GM12878 (cell line): Measurements from ENCODE around the gene LGALS9. TPM values are rescaled to one million over a fixed set of nuclear protein-coding genes. Genes with fewer than 3 reads are reported as not detected.
"Not testable (repeated sequence)": the region's sequence is repeated elsewhere in the genome, so short reads cannot be mapped to it uniquely, and the experiment has no call there.

Source experiments
- ATAC-seq: fragments of 200-7000 bp; cut with Tn5 transposase; 3 replicates; pipeline ENCODE4 v1.9.1; 2020; ENCODE audit warnings: mild to moderate bottlenecking, moderate library complexity
- BruUV-seq: library from RNA; stranded (reverse); fragments of 400-500 nt; replicated peaks from 2 replicates; lab custom pipeline; 2021; lab: Mats Ljungman, UMichigan
- CTCF ChIA-PET: fragments of 300-600 bp; sonication (Branson Sonifier 250); formaldehyde crosslinking; extraction: SDS; loops from one replicate; lab custom pipeline; 2021; ENCODE audit warnings: inconsistent platforms; lab: Yijun Ruan, JAX
- POLR2A ChIA-PET: fragments of 350-600 bp; formaldehyde crosslinking; extraction: SDS; loops from one replicate; lab custom pipeline; 2021; ENCODE audit warnings: inconsistent platforms; lab: Charles Lee
- RAD21 ChIA-PET: fragments of 300-600 bp; sonication (Branson Sonifier 250); formaldehyde crosslinking; loops from one replicate; lab custom pipeline; 2023; ENCODE audit warnings: antibody characterized with exemption; ENCODE audit not compliant: unreplicated experiment; lab: Charles Lee
- SMC1A ChIA-PET: fragments of 300-600 bp; sonication (Branson Sonifier 250); formaldehyde crosslinking; loops from one replicate; lab custom pipeline; 2023; ENCODE audit not compliant: unreplicated experiment, uncharacterized antibody; lab: Charles Lee
- DNase-seq: peaks from one replicate; pipeline ENCODE4 v3.0.0-alpha.2; 2011; ENCODE audit warnings: low read depth, low spot score
- FAIRE-seq: peaks from 3 replicates; lab custom pipeline; 2011; peaks lifted over from hg19 to GRCh38; lab: Jason Lieb, UNC
- H2AFZ ChIP-seq: 2 replicates; pipeline ENCODE4 v1.6.0; 2011; ENCODE audit warnings: low read depth, low read length, control low read depth; ENCODE audit not compliant: control insufficient read depth
- H3K27ac ChIP-seq: 2 replicates; pipeline ENCODE4 v1.5.1; 2011; ENCODE audit warnings: control low read depth; ENCODE audit not compliant: control insufficient read depth, insufficient read depth
- H3K27me3 ChIP-seq, 2 experiments: replicated peaks in 1 of 2; 2 replicates each; pipeline versions ENCODE4 v1.6.0 to v1.6.1; 2011; ENCODE audit warnings: low read length in 1 of 2; ENCODE audit not compliant: control insufficient read depth in 2 of 2, insufficient read depth in 2 of 2
- H3K36me3 ChIP-seq, 2 experiments: 2 replicates each; pipeline ENCODE4 v1.5.1; 2011; ENCODE audit warnings: low read length in 1 of 2; ENCODE audit not compliant: control insufficient read depth in 2 of 2, insufficient read depth in 2 of 2
- H3K4me1 ChIP-seq: 2 replicates; pipeline ENCODE4 v1.6.1; 2011; ENCODE audit warnings: mild to moderate bottlenecking, low read length, moderate library complexity, mixed read lengths; ENCODE audit not compliant: control insufficient read depth, insufficient read depth
- H3K4me2 ChIP-seq: 2 replicates; pipeline ENCODE4 v1.6.0; 2011; ENCODE audit warnings: control low read depth; ENCODE audit not compliant: control insufficient read depth, insufficient read depth
- H3K4me3 ChIP-seq: fragments of 200-600 bp; sonication (generic); 2 replicates; pipeline ENCODE4 v1.5.1; 2016
- H3K79me2 ChIP-seq: 2 replicates; pipeline ENCODE4 v1.6.0; 2011; ENCODE audit warnings: low read length; ENCODE audit not compliant: control insufficient read depth, insufficient read depth
- H3K9ac ChIP-seq: 2 replicates; pipeline ENCODE4 v1.8.0; 2011; ENCODE audit warnings: low read length, control low read depth, mixed read lengths; ENCODE audit not compliant: control insufficient read depth, insufficient read depth
- H3K9me3 ChIP-seq: replicated peaks from 3 replicates; pipeline ENCODE4 v1.5.1; 2011; ENCODE audit warnings: mild to moderate bottlenecking, low read length; ENCODE audit not compliant: control insufficient read depth, insufficient read depth
- H4K20me1 ChIP-seq: 2 replicates; pipeline ENCODE4 v1.6.0; 2011; ENCODE audit not compliant: control insufficient read depth, insufficient read depth
- BACH1 ChIP-seq: fragments of 450-650 bp; IDR thresholded peaks from 2 replicates; pipeline ENCODE4 v1.6.1; 2017; ENCODE audit warnings: mild to moderate bottlenecking, borderline replicate concordance
- BCL11A ChIP-seq: IDR thresholded peaks from 2 replicates; pipeline ENCODE4 v1.6.1; 2011; ENCODE audit warnings: low read depth, low read length
- IKZF2 ChIP-seq, 2 experiments: fragments of 450-650 bp; IDR thresholded peaks; 2 replicates each; pipeline ENCODE4 v1.6.1; 2017; ENCODE audit warnings: mild to moderate bottlenecking in 2 of 2, moderate library complexity in 2 of 2
- NR2C2 ChIP-seq: IDR thresholded peaks from 2 replicates; pipeline ENCODE4 v1.6.1; 2011; ENCODE audit warnings: borderline replicate concordance, low read depth; ENCODE audit not compliant: control insufficient read depth, insufficient read length
- PAX8 ChIP-seq: fragments of 450-650 bp; IDR thresholded peaks from 2 replicates; pipeline ENCODE4 v1.6.1; 2017; ENCODE audit warnings: mild to moderate bottlenecking, moderate library complexity
- SIX5 ChIP-seq: IDR thresholded peaks from 2 replicates; pipeline ENCODE4 v1.6.1; 2011; ENCODE audit warnings: mild to moderate bottlenecking, low read depth, low read length, moderate library complexity; ENCODE audit not compliant: severe bottlenecking
- SMAD1 ChIP-seq: fragments of 450-650 bp; IDR thresholded peaks from 2 replicates; pipeline ENCODE4 v1.6.1; 2018; ENCODE audit warnings: mild to moderate bottlenecking, low read depth; ENCODE audit not compliant: partially characterized antibody
- SRF ChIP-seq, 2 experiments: IDR thresholded peaks; 2 replicates each; pipeline ENCODE4 v1.6.1; 2011; ENCODE audit warnings: low read depth in 2 of 2, low read length in 2 of 2, mild to moderate bottlenecking in 1 of 2, moderate library complexity in 1 of 2
- ZNF24 ChIP-seq: fragments of 450-650 bp; IDR thresholded peaks from 2 replicates; pipeline ENCODE4 v1.6.1; 2017; ENCODE audit warnings: antibody characterized with exemption, mild to moderate bottlenecking
- WGBS: methylation state at CpG from one replicate; pipeline ENCODE4 v1.1.6; 2016; ENCODE audit warnings: low lambda C conversion rate; ENCODE audit not compliant: insufficient replicate concordance, insufficient coverage; ENCODE audit errors: missing lambda C conversion rate; 5-methylcytosine and 5-hydroxymethylcytosine counted together
- in situ Hi-C: fragments of 300-500 bp; cut with MboI; formaldehyde crosslinking; loops from 9 replicates; pipeline ENCODE4 v1.14.3; 2018; ENCODE audit warnings: mixed read lengths
- intact Hi-C: fragments of 100-400 bp; cut with micrococcal nuclease; formaldehyde crosslinking; loops from one replicate; pipeline ENCODE4 v1.14.2; 2022; ENCODE audit not compliant: unreplicated experiment
- polyA plus RNA-seq, 11 experiments: library from polyadenylated mRNA; depleted of rRNA in 4 of 11; unstranded in 6 of 11; stranded (reverse) in 5 of 11; fragments of >200 nt; fragmentation: Nextera tagmentation in 4 of 11; fragmentation: Illumina TruSeq in 1 of 11; extraction: Ambion mirVana in 4 of 11; extraction: Trizol in 1 of 11; gene quantifications; 1 replicate in 1 of 11; 2 replicates in 10 of 11; pipeline versions ENCODE4 v1.2.1 to v1.2.3, GENCODE V29; 2011 to 2016; ENCODE audit warnings: inconsistent platforms in 2 of 11, missing spikeins in 2 of 11, low read depth in 1 of 11
- total RNA-seq, 4 experiments: library from RNA; depleted of rRNA in 3 of 4; stranded (reverse); fragments of >200 nt in 3 of 4; fragmentation: Illumina TruSeq in 1 of 4; extraction: Trizol in 1 of 4; gene quantifications; 2 replicates each; pipeline versions ENCODE4 v1.2.1 to v1.2.3, GENCODE V29; 2013 to 2021
- TF ChIP-seq, protein P1 (sequence below): IDR thresholded peaks from 2 replicates; pipeline ENCODE4 v1.6.1; 2011; ENCODE audit warnings: mild to moderate bottlenecking, low read depth, low read length, moderate library complexity; ENCODE audit not compliant: insufficient replicate concordance
- TF ChIP-seq, protein P2 (sequence below): fragments of 450-650 bp; IDR thresholded peaks from 2 replicates; pipeline ENCODE4 v1.6.1; 2017; ENCODE audit warnings: antibody characterized with exemption, mild to moderate bottlenecking, moderate library complexity
- TF ChIP-seq, protein P3 (sequence below): IDR thresholded peaks from 2 replicates; pipeline ENCODE4 v1.6.1; 2011; ENCODE audit warnings: low read depth, low read length, improper control_type of control experiment, borderline replicate concordance

Gene LGALS9
- total and polyA plus RNA-seq, 10 of the 15 experiments (the other 5 are each of a cell fraction or from before 2014, with no cell fraction given), result 22.5 to 294 (median 155) TPM

DNA sequence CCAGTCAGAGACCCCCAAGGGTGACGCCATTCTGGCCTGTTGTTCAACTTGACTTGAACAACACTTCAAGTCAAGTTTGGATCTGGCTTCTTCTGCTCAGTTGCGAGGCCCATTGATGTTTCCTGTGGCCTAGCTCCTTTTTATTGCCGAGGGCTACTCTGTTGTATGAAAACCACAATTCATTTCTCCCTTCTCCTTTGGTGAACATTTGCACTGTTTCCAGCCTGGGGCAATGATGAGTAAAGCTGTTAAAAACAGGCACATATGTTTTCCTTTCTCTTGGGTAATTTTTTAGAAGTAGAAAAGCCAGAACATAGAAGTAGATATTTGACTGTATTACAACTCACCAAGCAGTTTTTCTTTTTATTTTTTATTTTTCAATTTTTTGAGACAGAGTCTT is 1.7 kb upstream of the LGALS9 start:
- not testable (repeated sequence) for H3K4me3 ChIP-seq, BruUV-seq, H3K9me3 ChIP-seq

DNA sequence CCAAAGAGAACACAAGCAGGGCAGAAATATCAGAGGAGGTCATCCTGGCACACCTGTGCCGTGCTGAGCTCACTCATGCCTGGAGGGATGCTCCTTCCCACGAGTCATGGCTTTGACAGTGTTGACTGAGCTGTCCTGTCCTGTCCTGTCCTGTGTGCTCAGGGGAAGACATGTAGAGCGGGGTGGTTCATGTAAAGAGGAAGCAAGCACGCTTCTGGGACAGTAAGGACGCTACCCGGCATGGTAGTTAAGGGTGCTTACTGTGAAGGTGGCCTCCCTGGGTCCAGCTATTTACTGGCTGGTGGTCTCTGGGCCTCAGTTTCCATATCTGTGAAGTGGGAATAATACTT is 398 bp downstream of the LGALS9 start:
- Histone ChIP-seq H3K79me2 (peaks cover 55% of the 10 kb centered on the region), H4K20me1 (no peaks in the 10 kb centered on the region), H3K27me3 (no peaks in the 10 kb centered on the region), H3K4me1 (peaks cover 11% of the 10 kb centered on the region), H2AFZ (peak overlapping the region; percentile 39; the same call in 1 of the 2 replicates), H3K27ac (peak overlapping the region; percentile 89), H3K36me3 (no peaks in the 10 kb centered on the region; a peak in 1 of 4 replicates), H3K9me3 (no peaks in the 10 kb centered on the region), H3K4me3 (peak overlapping the region; percentile 78), H3K9ac (peak overlapping the region; percentile 89), H3K4me2 (peak overlapping the region; percentile 96)
- peak; percentile 74 for ATAC-seq
- in situ Hi-C loops, result loop anchor here (10.0 kb wide), 1 partner anchor 277 kb away; no protein-coding TSS in a partner anchor
- intact Hi-C loops, result no loop called here
- no peak for FAIRE-seq
- under 1% methylated on average over 6 of the region's 6 CpGs for WGBS
- TSS peak; percentile 36 for BruUV-seq
- ChIA-PET RAD21 (interaction anchor here (1.2 kb wide), 2 partner anchors 32 to 129 kb away, joined by 3 to 6 read pairs; no protein-coding TSS in a partner anchor), POLR2A (no interaction called here), SMC1A (interaction anchor here (1.3 to 2.1 kb wide), 3 partner anchors 11 to 66 kb away, joined by 3 to 10 read pairs (median 3); no protein-coding TSS in a partner anchor), CTCF (interaction anchor here (1.3 to 6.7 kb wide), 8 partner anchors 10 to 394 kb away, joined by 3 to 59 read pairs (median 8); no protein-coding TSS in a partner anchor)
- no peak for DNase-seq
- no peak for TF ChIP-seq ZNF24
- no peak for TF ChIP-seq BACH1
- TF ChIP-seq, protein P1, sequence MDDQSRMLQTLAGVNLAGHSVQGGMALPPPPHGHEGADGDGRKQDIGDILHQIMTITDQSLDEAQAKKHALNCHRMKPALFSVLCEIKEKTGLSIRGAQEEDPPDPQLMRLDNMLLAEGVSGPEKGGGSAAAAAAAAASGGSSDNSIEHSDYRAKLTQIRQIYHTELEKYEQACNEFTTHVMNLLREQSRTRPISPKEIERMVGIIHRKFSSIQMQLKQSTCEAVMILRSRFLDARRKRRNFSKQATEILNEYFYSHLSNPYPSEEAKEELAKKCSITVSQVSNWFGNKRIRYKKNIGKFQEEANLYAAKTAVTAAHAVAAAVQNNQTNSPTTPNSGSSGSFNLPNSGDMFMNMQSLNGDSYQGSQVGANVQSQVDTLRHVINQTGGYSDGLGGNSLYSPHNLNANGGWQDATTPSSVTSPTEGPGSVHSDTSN, result no peak
- TF ChIP-seq, protein P2, sequence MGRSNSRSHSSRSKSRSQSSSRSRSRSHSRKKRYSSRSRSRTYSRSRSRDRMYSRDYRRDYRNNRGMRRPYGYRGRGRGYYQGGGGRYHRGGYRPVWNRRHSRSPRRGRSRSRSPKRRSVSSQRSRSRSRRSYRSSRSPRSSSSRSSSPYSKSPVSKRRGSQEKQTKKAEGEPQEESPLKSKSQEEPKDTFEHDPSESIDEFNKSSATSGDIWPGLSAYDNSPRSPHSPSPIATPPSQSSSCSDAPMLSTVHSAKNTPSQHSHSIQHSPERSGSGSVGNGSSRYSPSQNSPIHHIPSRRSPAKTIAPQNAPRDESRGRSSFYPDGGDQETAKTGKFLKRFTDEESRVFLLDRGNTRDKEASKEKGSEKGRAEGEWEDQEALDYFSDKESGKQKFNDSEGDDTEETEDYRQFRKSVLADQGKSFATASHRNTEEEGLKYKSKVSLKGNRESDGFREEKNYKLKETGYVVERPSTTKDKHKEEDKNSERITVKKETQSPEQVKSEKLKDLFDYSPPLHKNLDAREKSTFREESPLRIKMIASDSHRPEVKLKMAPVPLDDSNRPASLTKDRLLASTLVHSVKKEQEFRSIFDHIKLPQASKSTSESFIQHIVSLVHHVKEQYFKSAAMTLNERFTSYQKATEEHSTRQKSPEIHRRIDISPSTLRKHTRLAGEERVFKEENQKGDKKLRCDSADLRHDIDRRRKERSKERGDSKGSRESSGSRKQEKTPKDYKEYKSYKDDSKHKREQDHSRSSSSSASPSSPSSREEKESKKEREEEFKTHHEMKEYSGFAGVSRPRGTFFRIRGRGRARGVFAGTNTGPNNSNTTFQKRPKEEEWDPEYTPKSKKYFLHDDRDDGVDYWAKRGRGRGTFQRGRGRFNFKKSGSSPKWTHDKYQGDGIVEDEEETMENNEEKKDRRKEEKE, result no peak
- TF ChIP-seq SMAD1, result no peak
- no peak for TF ChIP-seq PAX8
- TF ChIP-seq, protein P3, sequence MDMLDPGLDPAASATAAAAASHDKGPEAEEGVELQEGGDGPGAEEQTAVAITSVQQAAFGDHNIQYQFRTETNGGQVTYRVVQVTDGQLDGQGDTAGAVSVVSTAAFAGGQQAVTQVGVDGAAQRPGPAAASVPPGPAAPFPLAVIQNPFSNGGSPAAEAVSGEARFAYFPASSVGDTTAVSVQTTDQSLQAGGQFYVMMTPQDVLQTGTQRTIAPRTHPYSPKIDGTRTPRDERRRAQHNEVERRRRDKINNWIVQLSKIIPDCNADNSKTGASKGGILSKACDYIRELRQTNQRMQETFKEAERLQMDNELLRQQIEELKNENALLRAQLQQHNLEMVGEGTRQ, result no peak
- no peak for TF ChIP-seq IKZF2 (IDR thresholded peaks at IDR 0.05)
- TF ChIP-seq BCL11A, result no peak
- TF ChIP-seq SIX5, result no peak
- no peak for TF ChIP-seq NR2C2
- TF ChIP-seq SRF (IDR thresholded peaks at IDR 0.05; ENCODE audit: low read depth in 2 of 2, low read length in 2 of 2), result no peak

More for the DNA sequence above, 1.7 kb upstream of the LGALS9 start:
- peaks cover 34% of the 10 kb centered on the region for H3K79me2 ChIP-seq
- H3K27ac ChIP-seq, H4K20me1 ChIP-seq, POLR2A ChIA-PET, FAIRE-seq, H3K27me3 ChIP-seq, in situ Hi-C loops, intact Hi-C loops, H3K9ac ChIP-seq, RAD21 ChIA-PET, ATAC-seq, H2AFZ ChIP-seq, H3K36me3 ChIP-seq, H3K4me1 ChIP-seq, H3K4me2 ChIP-seq, DNase-seq: not testable (repeated sequence)
- 74% methylated on average over 3 of the region's 3 CpGs for WGBS
- ChIA-PET SMC1A (interaction anchor here (1.0 kb wide), 1 partner anchor 26 kb away, joined by 3 read pairs; no protein-coding TSS in a partner anchor), CTCF (interaction anchor here (6.7 kb wide), 1 partner anchor 25 kb away, joined by 59 read pairs; no protein-coding TSS in a partner anchor)
